ENCODE measurements around the gene STXBP1.

The STXBP1 gene

GRCh38 chr9:127611899-127612790, at the start of gene STXBP1:
Gene STXBP1, plus strand, starts transcription at chr9:127612277. Its CDS starts 127 bp downstream, at chr9:127612404.
- DNase-seq (ENCODE audit: low read depth in 1 of 2, low spot score in 1 of 2) = peak; percentile 74 to 81

- no peak for DNase-seq (ENCODE audit: low read depth in 1 of 2, low spot score in 1 of 2)
These were observed 49.7 kb upstream of the STXBP1 start for GRCh38 chr9:127562279-127562796.

- no peak for DNase-seq (ENCODE audit: low read depth in 1 of 2, low spot score in 1 of 2)
These were observed 49.2 kb upstream of the STXBP1 start for GRCh38 chr9:127562841-127563401.

DNA sequence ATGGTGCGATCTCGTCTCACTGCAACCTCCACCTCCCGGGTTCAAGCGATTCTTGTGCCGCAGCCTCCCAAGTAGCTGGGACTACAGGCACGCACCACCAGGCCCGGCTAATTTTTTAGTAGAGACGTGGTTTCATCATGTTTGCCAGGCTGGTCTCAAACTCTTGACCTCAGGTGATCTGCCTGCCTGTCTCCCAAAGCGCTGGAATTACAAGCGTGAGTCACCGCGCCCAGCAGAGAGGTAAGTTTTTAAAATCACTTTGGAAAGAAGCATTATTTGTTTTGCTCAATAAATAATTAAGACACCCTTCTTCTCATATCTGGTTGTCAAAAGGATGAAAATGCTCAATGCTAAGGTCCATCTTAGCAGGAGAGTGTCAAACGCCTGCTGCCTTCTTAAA, 48.5 kb upstream of the STXBP1 start:
- DNase-seq (ENCODE audit: low read depth in 1 of 2, low spot score in 1 of 2) = no peak

- no peak for DNase-seq (ENCODE audit: low read depth in 1 of 2, low spot score in 1 of 2)
These were observed 46.8 kb upstream of the STXBP1 start for GRCh38 chr9:127565231-127565630.

GRCh38 chr9:127566351-127567001, 45.6 kb upstream of the STXBP1 start:
- DNase-seq (ENCODE audit: low read depth in 1 of 2, low spot score in 1 of 2) = no peak

GRCh38 chr9:127567035-127567729, 44.9 kb upstream of the STXBP1 start:
- no peak for DNase-seq (ENCODE audit: low read depth in 1 of 2, low spot score in 1 of 2)

DNA sequence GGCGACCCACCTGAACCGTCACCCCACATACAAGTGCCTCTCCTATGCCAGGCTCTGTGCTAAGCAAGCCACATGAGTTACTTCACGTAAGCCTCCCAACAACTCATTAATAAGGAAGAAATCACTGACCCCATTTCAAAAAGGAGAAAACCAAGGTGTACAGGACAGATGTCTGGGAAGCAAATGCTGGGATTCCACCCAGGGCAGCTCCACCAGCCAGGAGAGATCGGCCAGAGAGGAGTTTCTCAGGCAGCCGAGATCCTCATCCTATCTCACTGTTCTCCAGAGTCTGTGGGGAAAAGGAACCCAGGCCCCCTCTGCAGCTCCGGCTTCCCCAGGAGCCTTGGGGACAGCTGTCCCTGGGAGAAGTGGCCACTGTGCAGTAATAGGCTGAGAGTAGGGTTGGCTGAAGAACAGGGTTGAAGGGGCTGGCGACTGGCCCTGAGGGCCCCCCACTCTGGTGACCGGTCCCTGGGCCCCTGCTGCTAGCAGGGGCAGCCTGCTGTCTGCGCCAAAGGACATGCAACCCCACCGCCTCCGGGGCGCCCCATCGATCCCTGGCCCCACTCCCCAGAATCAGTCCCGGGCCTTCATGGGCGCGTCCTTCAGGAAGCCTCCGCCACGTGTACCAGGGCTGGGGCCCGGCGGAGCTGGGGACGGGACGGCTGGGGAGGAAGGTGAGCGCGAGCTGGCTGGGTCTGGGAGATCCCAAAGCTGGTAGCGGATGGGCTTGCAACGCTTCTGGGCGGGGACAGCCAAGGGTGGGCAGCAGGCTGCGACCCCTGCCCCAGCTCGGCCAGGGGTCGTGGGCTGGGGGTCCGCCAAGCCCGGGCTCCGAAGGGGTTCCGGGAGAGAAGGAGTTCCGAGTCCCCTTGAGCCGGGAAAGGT, 44.1 kb upstream of the STXBP1 start:
- no peak for DNase-seq (ENCODE audit: low read depth in 1 of 2, low spot score in 1 of 2)

DNA sequence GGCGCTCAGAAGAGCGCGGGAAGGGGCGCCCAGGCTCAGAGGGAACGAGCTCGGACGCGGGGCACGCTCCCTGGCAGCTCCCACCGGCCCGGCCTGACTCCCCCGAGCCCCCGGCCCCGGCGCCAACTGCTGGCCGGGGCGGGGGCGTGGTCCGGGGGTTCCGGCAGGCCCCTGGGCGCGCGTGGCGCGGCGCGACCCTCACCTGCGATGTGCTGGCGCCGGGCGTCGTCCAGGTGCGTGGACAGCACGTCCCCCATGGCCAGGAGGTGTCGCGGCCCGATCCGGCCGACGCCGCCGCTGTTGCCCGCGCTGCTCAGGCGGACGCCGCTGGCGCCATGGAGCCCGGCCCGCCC, 43.5 kb upstream of the STXBP1 start:
- no peak for DNase-seq (ENCODE audit: low read depth in 1 of 2, low spot score in 1 of 2)

- DNase-seq (ENCODE audit: low read depth in 1 of 2, low spot score in 1 of 2) = peak; percentile 58 to 67
These were observed 42.8 kb upstream of the STXBP1 start for GRCh38 chr9:127568971-127569885.

- DNase-seq (ENCODE audit: low read depth in 1 of 2, low spot score in 1 of 2) = no peak
These were observed 42.1 kb upstream of the STXBP1 start for GRCh38 chr9:127569886-127570401.

- DNase-seq (ENCODE audit: low read depth in 1 of 2, low spot score in 1 of 2) = no peak
These were observed 41.5 kb upstream of the STXBP1 start for GRCh38 chr9:127570533-127571111.

DNA sequence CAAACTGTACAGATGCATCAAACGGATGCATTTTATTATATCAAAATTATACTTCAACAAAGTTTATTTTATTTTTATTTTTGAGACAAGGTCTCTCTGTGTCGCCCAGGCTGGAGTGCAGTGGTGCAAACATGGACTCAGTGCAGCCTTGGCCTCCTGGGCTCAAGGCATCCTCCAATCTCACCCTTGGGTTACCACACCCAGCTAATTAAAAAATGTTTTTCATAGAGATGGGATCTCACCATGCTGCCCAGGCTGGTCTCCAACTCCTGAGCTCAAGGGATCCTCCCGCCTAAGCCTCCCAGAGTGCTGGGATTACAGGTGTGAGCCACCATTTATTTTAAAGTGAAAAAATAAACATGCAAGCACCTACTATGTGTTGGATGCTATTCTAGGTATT, 40.1 kb upstream of the STXBP1 start:
- no peak for DNase-seq (ENCODE audit: low read depth in 1 of 2, low spot score in 1 of 2)

GRCh38 chr9:127572961-127573721, 38.9 kb upstream of the STXBP1 start:
- no peak for DNase-seq (ENCODE audit: low read depth in 1 of 2, low spot score in 1 of 2)

DNA sequence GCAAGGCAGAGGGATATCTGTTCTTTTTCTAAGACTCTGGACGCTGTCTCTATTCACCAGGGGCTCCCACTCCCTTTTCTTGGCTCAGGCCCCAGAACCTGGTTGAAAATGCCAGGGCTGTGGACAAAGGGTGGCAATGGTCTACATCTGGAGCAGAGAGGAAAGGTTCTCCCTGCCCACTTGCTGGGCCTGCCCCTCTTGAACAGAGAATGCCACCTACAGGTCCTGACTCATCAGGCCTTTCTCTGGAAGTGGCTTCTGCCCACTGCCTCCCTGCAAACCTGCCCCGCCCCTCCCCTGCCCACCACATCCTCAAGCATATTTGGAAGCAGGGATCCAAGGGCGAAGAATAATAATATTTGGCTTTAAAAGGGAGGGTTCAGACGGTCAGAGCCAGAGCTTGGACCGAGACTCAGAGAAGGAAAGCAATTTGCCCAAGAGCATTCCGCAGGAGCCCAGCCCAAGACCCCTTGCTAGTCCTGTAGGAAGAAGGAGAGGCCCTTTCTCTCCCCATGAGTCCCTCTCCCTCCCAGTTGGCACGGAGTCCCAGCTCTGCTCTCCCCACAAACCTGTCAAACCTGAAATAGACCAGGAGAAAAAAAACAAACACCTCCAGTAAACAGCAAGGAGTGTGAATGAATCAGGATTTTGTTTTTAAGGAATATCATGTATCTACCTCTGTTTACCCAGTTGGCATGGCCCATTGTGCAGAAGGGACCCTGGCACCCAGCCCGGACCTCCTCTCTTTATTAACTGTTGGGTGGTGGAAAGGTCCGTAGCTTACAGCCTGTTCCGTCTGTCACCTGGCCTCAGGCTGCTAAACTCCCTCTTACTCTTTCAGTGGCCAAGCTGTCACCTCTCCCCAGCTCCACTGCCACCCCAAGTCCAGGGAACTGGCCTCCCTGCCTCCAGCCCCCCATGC, 37.7 kb upstream of the STXBP1 start:
- no peak for DNase-seq (ENCODE audit: low read depth in 1 of 2, low spot score in 1 of 2)

DNA sequence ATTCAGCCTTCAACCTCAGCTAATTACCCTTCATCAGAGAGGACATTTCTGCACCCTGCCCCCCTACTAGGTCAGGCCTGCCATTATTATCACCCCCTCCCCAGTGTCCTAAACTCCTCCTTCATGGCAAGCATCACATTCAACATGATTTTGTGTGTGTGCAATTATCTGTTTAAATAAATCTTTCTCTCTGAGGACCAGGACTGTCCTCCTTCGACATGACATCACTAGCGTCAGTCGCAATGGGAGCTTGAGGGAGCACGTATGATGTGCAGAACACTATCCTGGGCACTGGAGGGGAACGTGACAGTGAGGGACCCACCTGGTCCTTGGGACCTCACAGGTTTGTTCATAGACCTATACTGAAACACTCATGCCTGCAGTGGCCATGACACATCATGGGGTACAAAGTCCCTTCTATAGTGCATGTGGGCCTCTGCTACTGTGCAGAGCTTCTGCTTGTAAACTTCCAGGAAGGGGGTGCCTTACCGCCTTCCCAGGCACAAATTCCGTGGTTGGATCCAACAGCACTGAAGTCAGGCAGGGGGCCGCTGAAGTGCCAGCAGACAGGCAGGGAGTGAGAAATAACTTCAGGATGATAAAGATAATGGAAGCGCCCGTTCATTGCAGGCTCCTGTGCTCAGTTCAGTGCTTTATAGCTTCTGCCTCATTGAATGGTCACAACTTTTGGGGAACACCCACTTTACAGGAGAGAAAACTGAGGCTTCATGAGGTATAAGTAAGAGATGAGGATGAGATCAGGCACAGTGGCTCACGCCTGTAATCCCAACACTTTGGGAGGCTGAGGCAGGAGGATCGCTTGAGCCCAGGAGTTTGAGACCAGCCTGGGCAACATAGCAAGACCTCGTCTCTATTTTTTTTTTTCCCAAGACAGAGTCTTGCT, 36.0 kb upstream of the STXBP1 start:
- no peak for DNase-seq (ENCODE audit: low read depth in 1 of 2, low spot score in 1 of 2)
